ENCODE measurements around the gene BUB1B. TPM values are rescaled to one million over a fixed set of nuclear protein-coding genes. Genes with fewer than 3 reads are reported as not detected.

BUB1B gene
- total RNA-seq, 1 donor from 2014 or later = 11.9 TPM

DNA sequence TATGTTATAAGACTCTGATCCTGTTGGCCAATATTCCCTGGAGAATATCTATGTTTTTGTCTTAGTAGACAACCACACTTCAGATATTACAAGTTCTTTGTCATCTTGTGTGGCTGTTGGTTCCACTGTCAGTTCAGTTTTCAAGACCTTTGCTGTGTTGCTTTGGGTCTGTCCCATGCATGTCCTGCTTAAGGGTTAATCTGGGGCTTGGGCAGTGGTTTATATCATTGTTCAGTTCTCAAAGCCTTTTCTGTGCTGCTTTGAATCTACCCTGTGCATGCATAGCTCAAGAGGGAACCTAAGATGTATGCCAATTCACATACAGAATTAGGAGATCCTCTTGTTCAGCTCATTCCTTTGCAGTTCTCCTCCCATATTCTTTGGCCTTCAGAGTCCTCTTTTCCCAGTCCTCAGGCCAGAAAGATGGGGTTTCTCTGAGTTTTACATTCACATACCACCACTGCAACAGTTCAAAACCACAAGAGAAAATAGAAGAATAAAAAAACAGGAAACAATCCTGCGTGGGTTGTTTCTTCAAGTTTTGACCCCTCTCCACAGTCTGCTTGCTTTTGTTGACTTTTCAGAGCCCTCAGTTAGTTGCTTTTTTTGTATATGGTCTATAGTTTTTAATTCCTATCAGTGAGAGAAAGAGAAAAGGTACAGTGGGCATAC, 21.6 kb downstream of the BUB1B start:
- H3K36me3 Mint-ChIP-seq (ENCODE audit: low read depth, unreplicated experiment) = no peaks in the 10 kb centered on the region

GRCh38 chr15:40183636-40184463, 23.0 kb downstream of the BUB1B start:
- TF ChIP-seq CTCF (IDR thresholded peaks at IDR 0.05; ENCODE audit: unreplicated experiment) = no peak
- H3K36me3 Mint-ChIP-seq (ENCODE audit: low read depth, unreplicated experiment) = no peaks in the 10 kb centered on the region

More for the DNA sequence above, 21.6 kb downstream of the BUB1B start:
- H3K27ac Mint-ChIP-seq (ENCODE audit: unreplicated experiment) = peak overlapping the region; percentile 34
- DNase-seq (ENCODE audit: low spot score) = no peak
- H3K4me1 Mint-ChIP-seq (ENCODE audit: unreplicated experiment) = peaks cover 7% of the 10 kb centered on the region
- peaks cover 1% of the 10 kb centered on the region for H3K27me3 Mint-ChIP-seq (ENCODE audit: unreplicated experiment)
- TF ChIP-seq CTCF (IDR thresholded peaks at IDR 0.05; ENCODE audit: unreplicated experiment) = no peak
- no peak overlapping the region for H3K4me3 Mint-ChIP-seq (ENCODE audit: unreplicated experiment)
- H3K9me3 Mint-ChIP-seq (ENCODE audit: unreplicated experiment) = no peaks in the 10 kb centered on the region

GRCh38 chr15:40190591-40190990, 29.7 kb downstream of the BUB1B start:
- H3K4me1 Mint-ChIP-seq (ENCODE audit: unreplicated experiment) = no peaks in the 10 kb centered on the region
- no peak for TF ChIP-seq CTCF (IDR thresholded peaks at IDR 0.05; ENCODE audit: unreplicated experiment)
- no peaks in the 10 kb centered on the region for H3K9me3 Mint-ChIP-seq (ENCODE audit: unreplicated experiment)
- no peak overlapping the region for H3K27ac Mint-ChIP-seq (ENCODE audit: unreplicated experiment)
- H3K27me3 Mint-ChIP-seq (ENCODE audit: unreplicated experiment) = no peaks in the 10 kb centered on the region
- no peaks in the 10 kb centered on the region for H3K36me3 Mint-ChIP-seq (ENCODE audit: low read depth, unreplicated experiment)
- H3K4me3 Mint-ChIP-seq (ENCODE audit: unreplicated experiment) = no peak overlapping the region
- no peak for DNase-seq (ENCODE audit: low spot score)

More at GRCh38 chr15:40183636-40184463, 23.0 kb downstream of the BUB1B start:
- H3K9me3 Mint-ChIP-seq (ENCODE audit: unreplicated experiment) = no peaks in the 10 kb centered on the region
- H3K27me3 Mint-ChIP-seq (ENCODE audit: unreplicated experiment) = peaks cover 1% of the 10 kb centered on the region
- H3K4me1 Mint-ChIP-seq (ENCODE audit: unreplicated experiment) = peaks cover 7% of the 10 kb centered on the region
- H3K27ac Mint-ChIP-seq (ENCODE audit: unreplicated experiment) = no peak overlapping the region
- DNase-seq (ENCODE audit: low spot score) = no peak
- no peak overlapping the region for H3K4me3 Mint-ChIP-seq (ENCODE audit: unreplicated experiment)

DNA sequence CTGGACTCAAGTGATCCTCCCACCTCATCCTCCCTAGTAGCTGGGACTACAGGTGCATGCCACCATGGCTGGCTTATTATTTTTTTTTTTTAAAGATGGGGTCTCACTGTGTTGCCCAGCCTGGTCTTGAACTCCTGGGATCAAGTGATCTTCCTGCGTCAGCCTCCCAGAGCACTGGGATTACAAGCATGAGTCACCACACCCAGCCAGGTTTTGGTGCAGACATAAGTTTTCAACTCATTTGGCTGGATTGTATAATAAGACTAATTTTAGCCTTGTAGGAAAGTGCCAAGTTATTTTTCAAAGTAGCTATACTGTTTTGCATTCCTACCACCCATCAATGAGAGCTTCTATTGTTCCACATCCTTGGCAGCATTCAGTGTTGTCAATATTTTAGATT, 32.1 kb downstream of the BUB1B start:
- Mint-ChIP-seq H3K9me3 (ENCODE audit: unreplicated experiment) (no peaks in the 10 kb centered on the region), H3K27ac (ENCODE audit: unreplicated experiment) (no peak overlapping the region), H3K4me1 (ENCODE audit: unreplicated experiment) (no peaks in the 10 kb centered on the region), H3K36me3 (ENCODE audit: low read depth, unreplicated experiment) (no peaks in the 10 kb centered on the region), H3K27me3 (ENCODE audit: unreplicated experiment) (no peaks in the 10 kb centered on the region), H3K4me3 (ENCODE audit: unreplicated experiment) (no peak overlapping the region)
- no peak for TF ChIP-seq CTCF (IDR thresholded peaks at IDR 0.05; ENCODE audit: unreplicated experiment)
- no peak for DNase-seq (ENCODE audit: low spot score)

DNA sequence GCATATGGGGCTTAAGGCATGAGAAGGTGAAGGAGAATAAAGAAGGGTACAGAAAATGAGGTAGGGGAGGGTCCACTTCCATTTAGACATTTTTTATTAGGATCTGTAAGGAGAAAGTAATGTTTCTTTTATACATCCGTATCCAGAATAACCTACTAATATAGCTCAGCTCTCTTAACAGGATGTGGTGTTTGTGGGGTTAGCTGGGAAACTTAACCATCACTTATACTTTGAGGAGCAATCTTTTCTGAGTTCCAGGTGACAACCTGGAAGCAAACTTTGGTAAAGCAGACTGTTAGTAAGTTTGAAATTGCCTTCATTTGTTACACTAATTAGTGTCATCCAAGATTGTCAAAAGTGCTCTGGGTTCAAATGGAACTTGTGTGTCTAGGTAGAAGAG, 36.6 kb downstream of the BUB1B start:
- H3K4me1 Mint-ChIP-seq (ENCODE audit: unreplicated experiment) = no peaks in the 10 kb centered on the region
- no peaks in the 10 kb centered on the region for H3K9me3 Mint-ChIP-seq (ENCODE audit: unreplicated experiment)
- H3K27ac Mint-ChIP-seq (ENCODE audit: unreplicated experiment) = no peak overlapping the region
- no peak overlapping the region for H3K4me3 Mint-ChIP-seq (ENCODE audit: unreplicated experiment)
- no peaks in the 10 kb centered on the region for H3K27me3 Mint-ChIP-seq (ENCODE audit: unreplicated experiment)
- DNase-seq (ENCODE audit: low spot score) = no peak
- TF ChIP-seq CTCF (IDR thresholded peaks at IDR 0.05; ENCODE audit: unreplicated experiment) = no peak
- H3K36me3 Mint-ChIP-seq (ENCODE audit: low read depth, unreplicated experiment) = no peaks in the 10 kb centered on the region

Measured in endothelial cell (in vitro differentiated cells).